ENCODE measurements around the gene LY6G6F.

Gene LY6G6F

GRCh38 chr6:31706599-31706998 is at the start of gene LY6G6F:
Gene LY6G6F, plus strand, starts transcription at chr6:31706866. Its CDS starts 41 bp downstream, at chr6:31706907.
- DNase-seq, result no peak

GRCh38 chr6:31657406-31658157 is 49.1 kb upstream of the LY6G6F start:
- DNase-seq, result no peak

GRCh38 chr6:31658158-31658688 is 48.4 kb upstream of the LY6G6F start:
- no peak for DNase-seq

GRCh38 chr6:31658983-31659648 is 47.5 kb upstream of the LY6G6F start:
- no peak for DNase-seq

GRCh38 chr6:31659649-31660380 is 46.9 kb upstream of the LY6G6F start:
- DNase-seq, result no peak

GRCh38 chr6:31660381-31661261 is 46.0 kb upstream of the LY6G6F start, which contains the start of gene C6orf47:
Gene C6orf47, minus strand, starts transcription at chr6:31660778. Its CDS starts 831 bp downstream, at chr6:31659947.
- peak; percentile 90 for DNase-seq

- no peak for DNase-seq
These were observed 45.2 kb upstream of the LY6G6F start for GRCh38 chr6:31661262-31662123.

- DNase-seq, result no peak
These were observed 44.4 kb upstream of the LY6G6F start for GRCh38 chr6:31662124-31662723.

GRCh38 chr6:31663126-31663960 is 43.3 kb upstream of the LY6G6F start:
- no peak for DNase-seq

GRCh38 chr6:31663961-31664789 is 42.5 kb upstream of the LY6G6F start:
- peak; percentile 27 for DNase-seq

- DNase-seq, result peak; percentile 96
These were observed 41.7 kb upstream of the LY6G6F start, which contains the start of gene GPANK1 for GRCh38 chr6:31664790-31665500. Gene GPANK1, minus strand, starts transcription at chr6:31664997. Its CDS starts 519 bp downstream, at chr6:31664478.

GRCh38 chr6:31665501-31666336 is 40.9 kb upstream of the LY6G6F start, which contains the start of gene CSNK2B:
Gene CSNK2B, plus strand, starts transcription at chr6:31666080. Its CDS starts 752 bp downstream, at chr6:31666832.
- DNase-seq, result peak; percentile 99

GRCh38 chr6:31666337-31666965 is 40.2 kb upstream of the LY6G6F start:
- no peak for DNase-seq

- DNase-seq, result no peak
These were observed 37.0 kb upstream of the LY6G6F start, which contains the start of gene LY6G5B for GRCh38 chr6:31669676-31670075. Gene LY6G5B, plus strand, starts transcription at chr6:31669976. Its CDS starts 975 bp downstream, at chr6:31670951.

- no peak for DNase-seq
These were observed 30.3 kb upstream of the LY6G6F start for GRCh38 chr6:31676322-31676903.

GRCh38 chr6:31676904-31677303 is 29.8 kb upstream of the LY6G6F start:
- DNase-seq, result no peak
